HFFc6 (cell line): Measurements from ENCODE around the gene AFDN. TPM values are rescaled to one million over a fixed set of nuclear protein-coding genes. Genes with fewer than 3 reads are reported as not detected.
"Not testable (repeated sequence)": the region's sequence is repeated elsewhere in the genome, so short reads cannot be mapped to it uniquely, and the experiment has no call there.

Experiments
- DNase-seq: peaks from one replicate; pipeline ENCODE4 v3.0.0-alpha.2; 2018
- H3K27ac Mint-ChIP-seq: 2 replicates; pipeline ENCODE4 v1.8.0; 2020; ENCODE audit warnings: mild to moderate bottlenecking, mixed read lengths
- H3K27me3 Mint-ChIP-seq: 2 replicates; pipeline ENCODE4 v1.8.0; 2021; ENCODE audit warnings: mild to moderate bottlenecking, moderate library complexity, mixed read lengths; ENCODE audit not compliant: insufficient read depth
- H3K36me3 Mint-ChIP-seq: 2 replicates; pipeline ENCODE4 v1.8.0; 2021; ENCODE audit warnings: low read depth, mixed read lengths
- H3K4me1 Mint-ChIP-seq: 2 replicates; pipeline ENCODE4 v1.8.0; 2020; ENCODE audit warnings: low read depth, mixed read lengths
- H3K4me3 Mint-ChIP-seq: 2 replicates; pipeline ENCODE4 v1.8.0; 2020; ENCODE audit warnings: mild to moderate bottlenecking, moderate library complexity, mixed read lengths
- H3K9me3 Mint-ChIP-seq: 2 replicates; pipeline ENCODE4 v1.8.0; 2020; ENCODE audit warnings: mild to moderate bottlenecking, mixed read lengths
- CTCF ChIP-seq: fragments of 200-600 bp; sonication (generic); IDR thresholded peaks from 2 replicates; pipeline ENCODE4 v1.5.0; 2021; ENCODE audit warnings: antibody characterized with exemption, mild to moderate bottlenecking
- total RNA-seq, 6 experiments: library from RNA; stranded (reverse); fragmentation: NEBNext Ultra II Directional; extraction: Animal tissue kit (Norgen Biotek cat#: 25700); gene quantifications; 2 replicates in 1 of 6; 3 replicates in 5 of 6; pipeline ENCODE4 v1.2.3, GENCODE V29; 2021

AFDN gene
- total RNA-seq, 6 experiments from 2014 or later = 16.1 to 20.3 (median 17.4) TPM

- no peak overlapping the region for H3K27ac Mint-ChIP-seq
- H3K36me3 Mint-ChIP-seq = no peaks in the 10 kb centered on the region
- peaks cover 10% of the 10 kb centered on the region for H3K27me3 Mint-ChIP-seq
- no peak for DNase-seq
- peaks cover 6% of the 10 kb centered on the region; the same call in 1 of the 2 replicates for H3K4me1 Mint-ChIP-seq
- no peak for TF ChIP-seq CTCF
- no peak overlapping the region for H3K4me3 Mint-ChIP-seq
- no peaks in the 10 kb centered on the region; the same call in 1 of the 2 replicates for H3K9me3 Mint-ChIP-seq
Measured at GRCh38 chr6:167975458-167975857, 148.7 kb downstream of the AFDN start.

- H3K36me3 Mint-ChIP-seq, H3K9me3 Mint-ChIP-seq, DNase-seq, H3K27ac Mint-ChIP-seq, H3K4me3 Mint-ChIP-seq, H3K4me1 Mint-ChIP-seq: not testable (repeated sequence)
- H3K27me3 Mint-ChIP-seq = peaks cover 10% of the 10 kb centered on the region
Measured at GRCh38 chr6:167976116-167976657, 149.5 kb downstream of the AFDN start.

- Mint-ChIP-seq H3K9me3 (no peaks in the 10 kb centered on the region; the same call in 1 of the 2 replicates), H3K36me3 (no peaks in the 10 kb centered on the region), H3K27me3 (peaks cover 10% of the 10 kb centered on the region), H3K4me3 (no peak overlapping the region), H3K27ac (no peak overlapping the region), H3K4me1 (peaks cover 6% of the 10 kb centered on the region; the same call in 1 of the 2 replicates)
- no peak for TF ChIP-seq CTCF
- DNase-seq = no peak
Measured at GRCh38 chr6:167976708-167977107, 150.0 kb downstream of the AFDN start.

GRCh38 chr6:167977717-167978467 is 151.2 kb downstream of the AFDN start:
- DNase-seq = no peak
- Mint-ChIP-seq H3K9me3 (no peaks in the 10 kb centered on the region; the same call in 1 of the 2 replicates), H3K27ac (no peak overlapping the region), H3K4me1 (peaks cover 6% of the 10 kb centered on the region; the same call in 1 of the 2 replicates), H3K36me3 (no peaks in the 10 kb centered on the region), H3K27me3 (peaks cover 10% of the 10 kb centered on the region), H3K4me3 (no peak overlapping the region)
- no peak for TF ChIP-seq CTCF

- Mint-ChIP-seq H3K4me3 (no peak overlapping the region), H3K27me3 (peaks cover 10% of the 10 kb centered on the region), H3K4me1 (peaks cover 6% of the 10 kb centered on the region; the same call in 1 of the 2 replicates), H3K27ac (no peak overlapping the region), H3K9me3 (no peaks in the 10 kb centered on the region; the same call in 1 of the 2 replicates), H3K36me3 (no peaks in the 10 kb centered on the region)
- DNase-seq = no peak
- TF ChIP-seq CTCF = no peak
Measured at GRCh38 chr6:167978607-167979006, 151.9 kb downstream of the AFDN start.

GRCh38 chr6:167979436-167980139 is 152.9 kb downstream of the AFDN start:
- no peak for DNase-seq
- H3K4me1 Mint-ChIP-seq = peaks cover 4% of the 10 kb centered on the region; the same call in 1 of the 2 replicates
- H3K9me3 Mint-ChIP-seq = no peaks in the 10 kb centered on the region; the same call in 1 of the 2 replicates
- TF ChIP-seq CTCF = no peak
- H3K36me3 Mint-ChIP-seq = no peaks in the 10 kb centered on the region
- no peak overlapping the region for H3K27ac Mint-ChIP-seq
- no peak overlapping the region for H3K4me3 Mint-ChIP-seq
- peaks cover 10% of the 10 kb centered on the region for H3K27me3 Mint-ChIP-seq
